Smooth muscle cell (in vitro differentiated cells): ENCODE data around the gene RAN. TPM values are rescaled to one million over a fixed set of nuclear protein-coding genes. Genes with fewer than 3 reads are reported as not detected.

Experiments used
- DNase-seq: peaks from one replicate; lab custom pipeline; 2025; ENCODE audit not compliant: unreplicated experiment; lab: John Stamatoyannopoulos, UW
- H2AFZ ChIP-seq: fragments of 200-600 bp; sonication (generic); 2 replicates; pipeline ENCODE4 v1.6.0; 2016; ENCODE audit warnings: antibody characterized with exemption, low read depth, mild to moderate bottlenecking
- H3F3A ChIP-seq: fragments of 200-600 bp; sonication (generic); 2 replicates; pipeline ENCODE4 v1.6.0; 2017; ENCODE audit warnings: antibody characterized with exemption, low read depth
- H3K27ac ChIP-seq: fragments of 200-600 bp; sonication (generic); 2 replicates; pipeline ENCODE4 v1.5.1; 2016; ENCODE audit warnings: low read depth, mild to moderate bottlenecking
- H3K27me3 ChIP-seq: fragments of 200-600 bp; sonication (generic); 2 replicates; pipeline ENCODE4 v1.6.1; 2016; ENCODE audit warnings: low read depth, mild to moderate bottlenecking
- H3K36me3 ChIP-seq: fragments of 200-600 bp; sonication (generic); 2 replicates; pipeline ENCODE4 v1.5.1; 2016; ENCODE audit warnings: low read depth
- H3K4me1 ChIP-seq: fragments of 200-600 bp; sonication (generic); 2 replicates; pipeline ENCODE4 v1.5.1; 2016; ENCODE audit warnings: low read depth
- H3K4me2 ChIP-seq: fragments of 200-600 bp; sonication (generic); 2 replicates; pipeline ENCODE4 v1.6.0; 2016; ENCODE audit warnings: mild to moderate bottlenecking
- H3K4me3 ChIP-seq: fragments of 200-600 bp; sonication (generic); 2 replicates; pipeline ENCODE4 v1.5.1; 2016; ENCODE audit warnings: mild to moderate bottlenecking
- H3K79me2 ChIP-seq: fragments of 200-600 bp; sonication (generic); 2 replicates; pipeline ENCODE4 v1.6.0; 2016; ENCODE audit warnings: low read depth, mild to moderate bottlenecking
- H3K9ac ChIP-seq: fragments of 200-600 bp; sonication (generic); 2 replicates; pipeline ENCODE4 v1.6.0; 2016; ENCODE audit warnings: low read depth
- H3K9me3 ChIP-seq: fragments of 200-600 bp; sonication (generic); replicated peaks from 2 replicates; pipeline ENCODE4 v1.5.1; 2016; ENCODE audit warnings: low read depth
- H4K20me1 ChIP-seq: fragments of 200-600 bp; sonication (generic); 2 replicates; pipeline ENCODE4 v1.6.0; 2016; ENCODE audit warnings: low read depth
- CTCF ChIP-seq: fragments of 200-600 bp; sonication (generic); IDR thresholded peaks from 2 replicates; pipeline ENCODE4 v1.5.1; 2017; ENCODE audit warnings: borderline replicate concordance, mild to moderate bottlenecking, antibody characterized with exemption; ENCODE audit not compliant: insufficient read depth, poor library complexity, severe bottlenecking
- WGBS: methylation state at CpG from one replicate; pipeline ENCODE4 v1.1.7; 2016; ENCODE audit warnings: low lambda C conversion rate; 5-methylcytosine and 5-hydroxymethylcytosine counted together
- polyA plus RNA-seq: library from polyadenylated mRNA; unstranded; fragments of >200 nt; fragmentation: Nextera tagmentation; extraction: Ambion mirVana; gene quantifications from 2 replicates; pipeline ENCODE4 v1.2.1, GENCODE V29; 2016
- small RNA-seq: library from RNA; depleted of rRNA; stranded (forward); fragments of <200 nt; gene quantifications from one replicate; pipeline ENCODE3, GENCODE V24; 2014
- total RNA-seq: library from RNA; depleted of rRNA; stranded (reverse); fragments of >200 nt; gene quantifications from 2 replicates; pipeline ENCODE4 v1.2.3, GENCODE V29; 2014

Gene RAN
- total and polyA plus RNA-seq, 2 experiments from 2014 or later, result 367 to 595 TPM

- no peak overlapping the region for H3K9ac ChIP-seq
- H4K20me1 ChIP-seq, result no peaks in the 10 kb centered on the region
- no peak for DNase-seq
- H3K4me1 ChIP-seq, result no peaks in the 10 kb centered on the region
- no peaks in the 10 kb centered on the region for H3F3A ChIP-seq
- no peak overlapping the region for H3K4me3 ChIP-seq
- H3K27me3 ChIP-seq, result peaks cover 4% of the 10 kb centered on the region
- no peak overlapping the region for H2AFZ ChIP-seq
- no peaks in the 10 kb centered on the region for H3K79me2 ChIP-seq
- TF ChIP-seq CTCF, result no peak
- no peak overlapping the region for H3K27ac ChIP-seq
- no peaks in the 10 kb centered on the region for H3K9me3 ChIP-seq
- WGBS, result 92% methylated on average over 23 of the region's 23 CpGs
- no peaks in the 10 kb centered on the region for H3K36me3 ChIP-seq
- H3K4me2 ChIP-seq, result no peak overlapping the region
These were observed 53.2 kb downstream of the RAN start for GRCh38 chr12:130924966-130925665.

- TF ChIP-seq CTCF, result no peak
- Histone ChIP-seq H4K20me1 (no peaks in the 10 kb centered on the region), H3K4me1 (no peaks in the 10 kb centered on the region), H3K27ac (no peak overlapping the region), H3K9me3 (no peaks in the 10 kb centered on the region), H2AFZ (no peak overlapping the region), H3K4me2 (no peak overlapping the region), H3K4me3 (no peak overlapping the region), H3K27me3 (peaks cover 7% of the 10 kb centered on the region), H3K36me3 (no peaks in the 10 kb centered on the region), H3K79me2 (no peaks in the 10 kb centered on the region), H3K9ac (no peak overlapping the region), H3F3A (no peaks in the 10 kb centered on the region)
- DNase-seq, result no peak
- WGBS, result 86% methylated on average over 7 of the region's 7 CpGs
These were observed 53.8 kb downstream of the RAN start for GRCh38 chr12:130925666-130926015.

Small RNAs within 50 kb of the gene (small RNA-seq; reads per million reads assigned to genes)
- gene RF00019, result not detected
- not detected for gene RNU6-1077P

Other genes with a start within 250 kb of the RAN start
- 0.13 and 2.3 TPM in 2 replicates for gene RIMBP2, start 155.8 kb upstream of the RAN start, total RNA-seq
- gene RIMBP2, start 155.8 kb upstream of the RAN start, polyA plus RNA-seq, result 0.14 TPM in 1 of 2 replicates, not detected in the other
- gene STX2, start 32.8 kb upstream of the RAN start, total RNA-seq, result 31.4 and 32.8 TPM in 2 replicates
- gene STX2, start 32.8 kb upstream of the RAN start, polyA plus RNA-seq, result 21.7 and 25.3 TPM in 2 replicates
- gene ADGRD1, start 81.8 kb downstream of the RAN start, total RNA-seq, result 0.04 TPM in 1 of 2 replicates, not detected in the other
- gene ADGRD1, start 81.8 kb downstream of the RAN start, polyA plus RNA-seq, result 0.14 TPM in 1 of 2 replicates, not detected in the other